Naive thymus-derived CD4-positive, alpha-beta T cell (primary cell): ENCODE measurements around the gene WFIKKN1. TPM values are rescaled to one million over a fixed set of nuclear protein-coding genes. Genes with fewer than 3 reads are reported as not detected.

Experiments
- ATAC-seq: fragments of 150-1000 bp; cut with Tn5 transposase; 2 replicates; pipeline ENCODE4 v1.10.0; 2021; ENCODE audit warnings: mild to moderate bottlenecking, moderate library complexity
- CTCF ChIA-PET: fragments of 350-600 bp; sonication (Branson Sonifier 250); formaldehyde crosslinking; loops from one replicate; lab custom pipeline; 2021; ENCODE audit warnings: antibody characterized with exemption; lab: Charles Lee
- POLR2A ChIA-PET: fragments of 350-600 bp; sonication (Branson Sonifier 250); formaldehyde crosslinking; loops from one replicate; lab custom pipeline; 2021; ENCODE audit warnings: antibody characterized with exemption, inconsistent platforms; lab: Charles Lee
- DNase-seq, 9 donors: peaks; one replicate each; pipeline versions ENCODE4 v3.0.0 to v3.0.0-alpha.2; 2020 to 2022; ENCODE audit warnings: mixed read lengths in 1 of 9
- H3K27ac ChIP-seq: one replicate; pipeline ENCODE4 v1.7.0; 2013; ENCODE audit warnings: mild to moderate bottlenecking, low read depth, low read length, moderate library complexity
- H3K27me3 ChIP-seq, 2 donors: one replicate each; pipeline ENCODE4 v1.7.0; 2013; ENCODE audit warnings: low read length in 2 of 2, mild to moderate bottlenecking in 2 of 2, moderate library complexity in 2 of 2; ENCODE audit not compliant: control insufficient read depth in 2 of 2, insufficient read depth in 2 of 2
- H3K36me3 ChIP-seq, 3 experiments: 1 replicate in 2 of 3; 2 replicates in 1 of 3; pipeline ENCODE4 v1.7.0; 2013; ENCODE audit warnings: low read length in 3 of 3, mild to moderate bottlenecking in 3 of 3, moderate library complexity in 1 of 3; ENCODE audit not compliant: insufficient read depth in 3 of 3, control insufficient read depth in 2 of 3
- H3K4me1 ChIP-seq, 2 donors: one replicate each; pipeline ENCODE4 v1.7.0; 2013; ENCODE audit warnings: low read length in 2 of 2, mild to moderate bottlenecking in 2 of 2, moderate library complexity in 1 of 2; ENCODE audit not compliant: control insufficient read depth in 2 of 2, insufficient read depth in 2 of 2
- H3K4me3 ChIP-seq: 2 replicates; pipeline ENCODE4 v1.7.0; 2013; ENCODE audit warnings: mild to moderate bottlenecking, low read length
- H3K9me3 ChIP-seq, 3 experiments: 1 replicate in 2 of 3; 2 replicates in 1 of 3; pipeline ENCODE4 v1.7.0; 2013; ENCODE audit warnings: low read length in 3 of 3; ENCODE audit not compliant: control insufficient read depth in 2 of 3
- H3K27ac Mint-ChIP-seq, 9 donors: one replicate each; pipeline ENCODE4 v1.8.0; 2020 to 2022; ENCODE audit warnings: mixed read lengths in 9 of 9, mild to moderate bottlenecking in 8 of 9, moderate library complexity in 5 of 9, inconsistent platforms in 2 of 9
- H3K27me3 Mint-ChIP-seq, 5 donors: one replicate each; pipeline ENCODE4 v1.8.0; 2021 to 2022; ENCODE audit warnings: mixed read lengths in 5 of 5, mild to moderate bottlenecking in 1 of 5
- H3K36me3 Mint-ChIP-seq, 5 donors: one replicate each; pipeline ENCODE4 v1.8.0; 2020 to 2022; ENCODE audit warnings: mixed read lengths in 5 of 5, mild to moderate bottlenecking in 3 of 5, inconsistent platforms in 1 of 5
- H3K4me1 Mint-ChIP-seq, 7 donors: one replicate each; pipeline ENCODE4 v1.8.0; 2020 to 2022; ENCODE audit warnings: mixed read lengths in 7 of 7, mild to moderate bottlenecking in 3 of 7, inconsistent platforms in 1 of 7
- H3K4me3 Mint-ChIP-seq, 10 donors: one replicate each; pipeline ENCODE4 v1.8.0; 2020 to 2022; ENCODE audit warnings: mild to moderate bottlenecking in 10 of 10, mixed read lengths in 10 of 10, moderate library complexity in 6 of 10, inconsistent platforms in 2 of 10
- H3K9me3 Mint-ChIP-seq, 11 donors: one replicate each; pipeline ENCODE4 v1.8.0; 2020 to 2022; ENCODE audit warnings: mixed read lengths in 11 of 11, mild to moderate bottlenecking in 4 of 11, inconsistent platforms in 1 of 11, moderate library complexity in 1 of 11
- intact Hi-C, 2 donors: fragments of 100-400 bp; cut with micrococcal nuclease; formaldehyde crosslinking; loops; one replicate each; pipeline ENCODE4 v1.15.1; 2023
- polyA plus RNA-seq, 2 donors: library from polyadenylated mRNA; unstranded; fragments of 300-500 nt; fragmentation: Illumina TruSeq; gene quantifications; one replicate each; pipeline ENCODE4 v1.2.3, GENCODE V29; 2021
- total RNA-seq, 6 experiments: library from RNA in 5 of 6; stranded (reverse) in 5 of 6; gene quantifications; 1 replicate in 5 of 6; 2 replicates in 1 of 6; pipeline ENCODE4 v1.2.3 and lab custom pipeline; 2021 to 2026

WFIKKN1 gene
- total and polyA plus RNA-seq, 7 experiments from 2014 or later, result 0.34 to 0.81 (median 0.56) TPM; not detected in 2

DNA sequence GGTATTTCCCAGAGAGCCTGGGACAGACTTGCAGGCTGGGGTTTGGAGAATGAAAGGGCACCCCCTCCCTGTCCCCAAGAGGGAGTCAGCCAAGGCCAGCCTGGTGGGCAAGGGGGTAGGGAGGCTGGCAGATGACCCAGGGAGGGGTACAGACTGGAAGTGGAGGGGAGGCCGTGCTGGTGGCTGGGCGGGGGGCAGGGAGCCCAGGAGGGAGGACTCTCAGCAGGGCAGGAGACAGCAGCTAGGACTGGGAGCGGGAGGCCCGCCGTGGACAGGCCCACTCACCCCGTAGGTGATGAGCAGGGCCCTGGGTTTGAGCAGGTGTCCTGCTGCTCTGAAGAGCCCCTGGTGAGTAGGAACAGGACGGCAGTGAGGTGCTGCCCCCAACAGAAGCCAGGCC is 4.2 kb downstream of the WFIKKN1 start:
- peaks cover 0 to 16% (median 0%) of the 10 kb centered on the region in 3 experiments for H3K36me3 ChIP-seq
- H3K4me1 ChIP-seq, result peaks cover 5 to 14% of the 10 kb centered on the region in 2 donors
- no peak overlapping the region for H3K4me3 ChIP-seq
- ATAC-seq, result no peak
- DNase-seq, result no peak
- Mint-ChIP-seq H3K4me1 (peaks cover 0 to 10% (median 9%) of the 10 kb centered on the region in 7 donors), H3K36me3 (no peaks in the 10 kb centered on the region), H3K4me3 (peak overlapping the region; percentile 27 to 92 (median 60)), H3K27me3 (peaks cover 0 to 6% (median 0%) of the 10 kb centered on the region in 5 donors), H3K27ac (peak overlapping the region in 2 of 9 donors; percentile 17 to 76), H3K9me3 (peaks cover 0 to 7% (median 0%) of the 10 kb centered on the region in 11 donors)
- peak overlapping the region; percentile 70 for H3K27ac ChIP-seq
- ChIA-PET POLR2A (interaction anchor here (1.7 kb wide), 1 partner anchor 46 kb away, joined by 5 read pairs; no protein-coding TSS in a partner anchor), CTCF (no interaction called here)
- intact Hi-C loops, result loop anchor here in 1 of 2 donors (5.0 kb wide), 1 partner anchor 68 kb away; the partner anchor contains the start of genes NHLRC4 and PIGQ
- H3K9me3 ChIP-seq, result no peaks in the 10 kb centered on the region
- H3K27me3 ChIP-seq, result no peaks in the 10 kb centered on the region

DNA sequence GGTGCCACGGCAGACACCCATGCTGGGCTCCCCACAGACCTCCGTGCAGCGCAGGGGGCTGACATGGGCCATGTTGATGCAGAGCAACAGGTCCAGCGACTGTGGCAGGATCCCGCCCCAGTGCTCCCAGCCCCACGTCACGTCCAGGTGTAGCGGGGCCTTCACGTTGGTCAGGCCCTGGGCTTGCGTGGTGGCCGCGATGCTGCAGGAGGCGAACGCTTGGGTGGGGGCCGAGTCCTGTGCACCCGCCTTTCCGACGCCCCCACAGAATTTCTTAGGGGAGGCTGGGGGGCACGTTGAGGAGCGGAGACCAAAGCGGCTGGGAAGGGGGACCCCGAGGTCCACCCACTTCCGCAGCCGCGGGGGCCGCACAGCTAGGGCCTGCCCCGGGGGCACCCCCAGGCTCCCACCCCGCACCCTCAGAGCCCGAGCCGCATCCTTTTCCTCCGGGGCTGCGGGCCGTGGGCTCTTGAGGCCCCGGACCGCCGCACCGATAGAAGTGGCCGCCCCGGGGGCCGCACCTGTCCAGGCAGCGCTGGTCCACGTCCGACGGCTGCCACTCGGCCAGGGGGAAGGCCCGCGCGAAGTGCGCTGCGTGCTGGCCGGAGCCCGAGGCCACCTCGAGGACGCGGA is 4.9 kb downstream of the WFIKKN1 start:
- peaks cover 0 to 11% (median 10%) of the 10 kb centered on the region in 7 donors for H3K4me1 Mint-ChIP-seq
- peak overlapping the region; percentile 21 to 99 (median 96) for H3K4me3 Mint-ChIP-seq
- Histone ChIP-seq H3K9me3 (no peaks in the 10 kb centered on the region), H3K27ac (peak overlapping the region; percentile 70), H3K36me3 (peaks cover 0 to 16% (median 0%) of the 10 kb centered on the region in 3 experiments), H3K27me3 (no peaks in the 10 kb centered on the region), H3K4me3 (peak overlapping the region; percentile 99), H3K4me1 (peaks cover 5 to 14% of the 10 kb centered on the region in 2 donors)
- DNase-seq (no peak), ATAC-seq (no peak)
- H3K27ac Mint-ChIP-seq, result peak overlapping the region in 6 of 9 donors; percentile 29 to 99 (median 98)
- ChIA-PET POLR2A (interaction anchor here (0.6 to 4.5 kb wide), 14 partner anchors 13 to 1147 kb away, joined by 3 to 30 read pairs (median 5); partner anchors contain the start of genes CAPN15, NHLRC4, NUBP2 and PIGQ), CTCF (interaction anchor here (0.7 kb wide), 1 partner anchor 19 kb away, joined by 3 read pairs; no protein-coding TSS in a partner anchor)
- intact Hi-C loops, result loop anchor here (1.0 to 5.0 kb wide), 16 partner anchors 14 to 674 kb away; partner anchors contain the start of genes CAPN15 (in 2 of the 2), DECR2 (in 2 of the 2), JMJD8 (in 2 of the 2) and RHOT2 (in 2 of the 2)
- peaks cover 0 to 6% (median 0%) of the 10 kb centered on the region in 5 donors for H3K27me3 Mint-ChIP-seq
- H3K9me3 Mint-ChIP-seq, result peaks cover 0 to 7% (median 0%) of the 10 kb centered on the region in 11 donors
- no peaks in the 10 kb centered on the region for H3K36me3 Mint-ChIP-seq

DNA sequence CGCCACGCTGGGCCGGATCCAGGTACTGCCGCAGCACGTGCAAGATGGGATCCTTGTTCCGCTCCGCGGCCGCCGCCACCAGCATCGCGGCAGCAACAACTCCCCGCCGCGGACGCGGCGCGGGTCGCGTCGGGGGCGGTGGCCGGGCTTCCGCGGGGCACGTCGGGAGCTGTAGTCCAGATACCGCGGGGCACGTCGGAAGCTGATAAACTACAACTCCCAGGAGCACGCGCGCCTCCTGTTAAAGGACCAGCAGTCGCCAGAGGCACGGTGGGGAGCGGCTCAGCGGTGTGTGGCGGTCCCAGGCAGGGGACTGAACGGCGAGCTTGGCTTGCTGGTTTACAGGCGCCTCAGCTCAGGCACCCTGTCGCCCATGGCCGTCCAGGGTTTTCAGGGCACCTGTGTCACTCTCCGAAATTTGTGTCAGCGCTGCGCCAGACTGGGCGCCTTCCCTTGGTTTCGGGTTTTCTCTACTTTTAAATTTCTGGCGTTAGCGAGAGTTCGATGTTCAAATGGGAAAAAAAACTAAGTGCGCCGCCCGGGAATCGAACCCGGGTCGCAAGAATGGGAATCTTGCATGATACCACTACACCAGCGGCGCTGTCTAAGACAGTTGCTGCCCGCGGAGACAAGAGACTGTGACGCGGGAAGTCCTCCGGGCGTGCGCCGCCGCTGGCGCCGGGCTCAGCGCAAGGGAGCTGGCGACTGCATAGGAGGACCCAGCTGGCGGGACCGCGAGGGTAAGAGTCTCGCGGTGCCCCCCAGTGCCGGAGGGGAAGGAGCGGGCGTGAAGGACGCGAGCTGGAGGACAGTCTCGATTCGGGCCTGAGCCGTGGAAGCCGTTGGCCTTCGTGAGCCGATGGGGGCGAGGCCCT is 5.7 kb downstream of the WFIKKN1 start, which contains the start of gene METTL26:
Gene METTL26, minus strand, starts transcription at position 100 of the 875 bp plus-strand sequence. Its CDS starts 15 bp downstream, at position 85.
- H3K4me3 Mint-ChIP-seq, result peak within 1 kb of the TSS; percentile 92 to 99 (median 98)
- ChIA-PET CTCF (interaction anchor here (0.6 to 0.7 kb wide), 2 partner anchors 19 to 800 kb away, joined by 3 read pairs; no protein-coding TSS in a partner anchor), POLR2A (interaction anchor here (0.6 to 4.5 kb wide), 15 partner anchors 12 to 1147 kb away, joined by 3 to 30 read pairs (median 5); partner anchors contain the start of genes CAPN15, NHLRC4, NUBP2 and PIGQ)
- peaks cover 0 to 6% (median 0%) of the 10 kb centered on the region in 5 donors for H3K27me3 Mint-ChIP-seq
- Histone ChIP-seq H3K27me3 (no peaks in the 10 kb centered on the region), H3K4me3 (peak within 1 kb of the TSS; percentile 99), H3K4me1 (peaks cover 5 to 14% of the 10 kb centered on the region in 2 donors), H3K27ac (peak within 1 kb of the TSS; percentile 76), H3K9me3 (no peaks in the 10 kb centered on the region), H3K36me3 (peaks cover 0 to 16% (median 0%) of the 10 kb centered on the region in 3 experiments)
- intact Hi-C loops, result loop anchor here (1.0 to 5.0 kb wide), 16 partner anchors 13 to 673 kb away; partner anchors contain the start of genes CAPN15 (in 2 of the 2), DECR2 (in 2 of the 2), JMJD8 (in 2 of the 2) and RHOT2 (in 2 of the 2)
- H3K27ac Mint-ChIP-seq, result peak within 1 kb of the TSS; percentile 97 to 99 (median 99)
- H3K36me3 Mint-ChIP-seq, result no peaks in the 10 kb centered on the region
- peaks cover 0 to 7% (median 0%) of the 10 kb centered on the region in 11 donors for H3K9me3 Mint-ChIP-seq
- peaks cover 0 to 13% (median 10%) of the 10 kb centered on the region in 7 donors for H3K4me1 Mint-ChIP-seq
- peak; percentile 91 to 98 (median 94) for DNase-seq
- peak; percentile 90 for ATAC-seq

DNA sequence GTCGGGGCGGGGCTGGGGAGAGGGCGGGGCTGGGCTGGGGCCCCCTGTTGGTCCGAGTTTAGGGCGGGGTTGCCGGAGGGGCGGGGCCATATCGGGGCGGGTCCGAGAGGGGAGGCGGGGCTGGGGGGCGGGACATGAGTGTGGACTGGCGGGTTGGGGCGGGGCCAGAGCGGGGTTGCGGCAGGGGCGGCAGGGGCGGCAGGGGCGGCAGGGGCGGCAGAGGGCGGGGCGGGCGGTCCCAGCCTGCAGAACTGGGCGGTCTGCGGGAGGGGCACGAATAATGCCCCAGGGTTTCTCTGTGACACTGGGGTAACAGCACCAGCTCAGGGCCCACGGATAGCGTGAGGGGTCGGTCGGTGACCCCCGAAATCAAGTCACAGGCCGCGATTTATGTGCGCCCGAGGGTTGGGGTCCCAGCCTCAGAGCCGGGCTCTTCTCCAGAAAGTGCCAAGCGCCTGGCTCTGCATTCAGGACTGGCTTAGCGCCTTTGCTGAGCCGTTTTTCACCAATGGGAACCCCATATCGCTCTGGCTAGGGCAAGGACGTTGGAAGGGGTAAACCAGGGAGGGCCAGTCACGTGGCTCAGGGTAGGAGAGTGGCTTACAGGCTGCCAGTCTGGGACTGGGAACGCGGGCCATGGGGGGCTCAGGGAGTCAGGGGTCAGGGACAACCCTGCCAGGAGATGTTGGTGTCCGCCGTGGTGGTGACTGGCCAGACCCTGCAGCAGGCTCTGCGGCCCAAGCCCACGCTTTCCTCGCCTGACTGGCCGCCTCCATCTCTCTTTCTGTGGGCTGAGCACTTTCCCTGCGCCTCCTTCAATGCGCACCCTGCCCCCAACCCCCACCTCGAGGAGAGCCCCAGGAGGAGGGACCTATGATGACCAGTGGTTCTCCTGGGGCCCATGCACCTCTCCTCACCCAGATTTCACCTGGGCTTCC is 6.6 kb downstream of the WFIKKN1 start:
- POLR2A ChIA-PET, result interaction anchor here (1.2 to 4.5 kb wide), 9 partner anchors 11 to 1146 kb away, joined by 3 to 30 read pairs (median 5); partner anchors contain the start of genes NUBP2, RAB40C, RHOT2 and STUB1
- peaks cover 0 to 16% (median 0%) of the 10 kb centered on the region in 3 experiments for H3K36me3 ChIP-seq
- intact Hi-C loops, result loop anchor here (1.0 to 5.0 kb wide), 6 partner anchors 23 to 403 kb away; partner anchors contain the start of genes CHTF18 (in 1 of the 2), DECR2 (in 1 of the 2), FAM234A (in 1 of the 2) and NHLRC4 (in 1 of the 2)

DNA sequence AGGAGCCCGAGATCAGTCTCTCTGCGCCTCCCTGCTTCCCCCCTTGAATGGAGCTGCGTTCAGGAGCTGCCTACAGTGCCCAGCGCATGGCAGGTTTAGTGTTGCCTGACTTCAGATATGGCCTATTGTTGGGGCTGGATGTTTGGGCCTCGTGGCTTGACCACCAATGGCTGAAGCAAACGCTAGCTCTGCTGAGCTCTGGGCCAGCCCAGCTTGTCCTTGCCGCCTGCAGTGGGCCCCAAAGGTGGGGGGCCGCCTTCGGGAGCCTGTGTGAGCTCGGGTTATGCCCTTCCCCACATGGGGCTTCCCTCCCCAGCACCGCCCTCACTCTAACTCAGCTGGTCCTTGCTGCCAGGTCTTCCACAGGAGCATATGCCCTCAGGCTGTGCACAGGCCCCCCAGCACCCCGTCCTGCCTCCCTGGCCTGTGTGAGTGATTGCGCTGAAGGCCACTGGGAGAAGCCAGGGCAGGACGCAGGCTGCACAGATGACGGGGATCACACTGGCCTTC is 7.3 kb downstream of the WFIKKN1 start:
- intact Hi-C loops, result loop anchor here in 1 of 2 donors (5.0 kb wide), 1 partner anchor 71 kb away; the partner anchor contains the start of genes NHLRC4 and PIGQ
- Mint-ChIP-seq H3K9me3 (peaks cover 0 to 7% (median 0%) of the 10 kb centered on the region in 11 donors), H3K27me3 (peaks cover 0 to 6% (median 0%) of the 10 kb centered on the region in 5 donors), H3K27ac (peak overlapping the region in 1 of 9 donors; percentile 56), H3K4me1 (peaks cover 0 to 16% (median 11%) of the 10 kb centered on the region in 7 donors), H3K4me3 (peak overlapping the region in 7 of 10 donors; percentile 13 to 99 (median 92)), H3K36me3 (no peaks in the 10 kb centered on the region)
- Histone ChIP-seq H3K4me1 (peaks cover 5 to 21% of the 10 kb centered on the region in 2 donors), H3K27me3 (no peaks in the 10 kb centered on the region), H3K9me3 (no peaks in the 10 kb centered on the region), H3K36me3 (peaks cover 0 to 16% (median 0%) of the 10 kb centered on the region in 3 experiments), H3K4me3 (no peak overlapping the region), H3K27ac (no peak overlapping the region)
- CTCF ChIA-PET, result interaction anchor here (1.1 kb wide), 1 partner anchor 30 kb away, joined by 3 read pairs; the partner anchor contains the start of gene RHOT2
- POLR2A ChIA-PET, result interaction anchor here (4.5 kb wide), 1 partner anchor 10 kb away, joined by 30 read pairs; the partner anchor contains the start of gene WDR90
- DNase-seq (no peak), ATAC-seq (no peak)

More for the DNA sequence above, 6.6 kb downstream of the WFIKKN1 start:
- Mint-ChIP-seq H3K4me3 (peak overlapping the region; percentile 92 to 99 (median 98)), H3K4me1 (peaks cover 0 to 13% (median 10%) of the 10 kb centered on the region in 7 donors), H3K9me3 (peaks cover 0 to 7% (median 0%) of the 10 kb centered on the region in 11 donors), H3K27me3 (peaks cover 0 to 6% (median 0%) of the 10 kb centered on the region in 5 donors), H3K27ac (peak overlapping the region; percentile 97 to 99 (median 99)), H3K36me3 (no peaks in the 10 kb centered on the region)
- no peaks in the 10 kb centered on the region for H3K27me3 ChIP-seq
- H3K9me3 ChIP-seq, result no peaks in the 10 kb centered on the region
- DNase-seq (peak in 2 of 9 donors; percentile 86 to 89), ATAC-seq (peak; percentile 84)
- H3K4me3 ChIP-seq, result peak overlapping the region; percentile 99
- peak overlapping the region; percentile 76 for H3K27ac ChIP-seq
- peaks cover 5 to 14% of the 10 kb centered on the region in 2 donors for H3K4me1 ChIP-seq
- CTCF ChIA-PET, result interaction anchor here (0.6 to 1.1 kb wide), 2 partner anchors 30 to 799 kb away, joined by 3 read pairs; partner anchors contain the start of gene RHOT2
